SH-SY5Y (cell line): ENCODE measurements around the gene EPB41L2.

Source experiments
- GATA2 ChIP-seq: IDR thresholded peaks from 2 replicates; pipeline ENCODE4 v1.6.1; 2011; ENCODE audit warnings: mild to moderate bottlenecking, low read depth, low read length
- GATA3 ChIP-seq: IDR thresholded peaks from 2 replicates; pipeline ENCODE4 v1.6.1; 2011; ENCODE audit warnings: low read depth, mild to moderate bottlenecking, low read length, moderate library complexity

DNA sequence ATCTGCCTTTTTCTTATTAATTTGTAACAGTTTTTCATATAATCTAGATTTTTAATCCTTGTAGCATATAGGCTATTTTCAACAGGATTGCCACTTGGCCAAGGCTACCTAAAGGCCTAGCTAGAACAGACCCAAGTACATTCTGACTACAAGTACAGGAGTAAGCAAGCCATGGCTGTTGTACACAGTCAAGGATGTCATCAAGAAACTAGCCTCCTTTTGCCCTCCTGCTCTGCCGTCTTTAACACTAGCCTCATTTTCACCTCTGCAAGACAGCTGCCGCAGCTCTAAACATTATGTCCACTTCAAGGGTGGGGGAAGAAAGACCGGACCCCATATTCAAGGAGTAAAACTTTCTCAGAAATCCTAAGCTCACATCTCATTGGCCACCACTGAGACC lies 45.1 kb downstream of the EPB41L2 start:
- TF ChIP-seq GATA2 (no peak), GATA3 (no peak)
